IMR-90 (cell line): Measurements from ENCODE around the gene PSMB4. TPM values are rescaled to one million over a fixed set of nuclear protein-coding genes. Genes with fewer than 3 reads are reported as not detected.

Experiments used
- ATAC-seq: fragments of 200-7000 bp; cut with Tn5 transposase; 2 replicates; pipeline ENCODE4 v1.9.1; 2020; ENCODE audit warnings: low read depth, mild to moderate bottlenecking, moderate library complexity
- BruUV-seq: library from RNA; stranded (reverse); fragments of 400-500 nt; replicated peaks from 2 replicates; lab custom pipeline; 2021; lab: Mats Ljungman, UMichigan
- CTCF ChIA-PET: fragments of 300-600 bp; formaldehyde crosslinking; extraction: SDS; loops from one replicate; lab custom pipeline; 2021; ENCODE audit warnings: antibody characterized with exemption; lab: Yijun Ruan, JAX
- POLR2A ChIA-PET: fragments of 300-600 bp; sonication (Branson Sonifier 250); formaldehyde crosslinking; loops from one replicate; lab custom pipeline; 2022; ENCODE audit warnings: antibody characterized with exemption; ENCODE audit not compliant: unreplicated experiment; lab: Charles Lee
- DNase-seq: peaks from one replicate; pipeline ENCODE4 v3.0.0; 2013
- H2AFZ ChIP-seq: replicated peaks from 2 replicates; pipeline ENCODE3; 2013; ENCODE audit warnings: low read length, mild to moderate bottlenecking; ENCODE audit not compliant: poor library complexity
- H2AK5ac ChIP-seq: 2 replicates; pipeline ENCODE4 v1.6.1; 2013; ENCODE audit warnings: low read depth, low read length, inconsistent platforms
- H2AK9ac ChIP-seq: replicated peaks from 2 replicates; pipeline ENCODE3; 2013; ENCODE audit warnings: mild to moderate bottlenecking, low read depth, low read length, moderate library complexity; ENCODE audit not compliant: poor library complexity
- H2BK120ac ChIP-seq: 2 replicates; pipeline ENCODE4 v1.6.1; 2013; ENCODE audit warnings: low read depth, low read length, inconsistent platforms
- H2BK15ac ChIP-seq: 3 replicates; pipeline ENCODE4 v1.6.1; 2013; ENCODE audit warnings: low read depth, low read length, inconsistent platforms
- H2BK20ac ChIP-seq: 2 replicates; pipeline ENCODE4 v1.6.1; 2013; ENCODE audit warnings: low read depth, mild to moderate bottlenecking, inconsistent platforms, low read length, moderate library complexity
- H2BK5ac ChIP-seq: 2 replicates; pipeline ENCODE4 v1.6.1; 2013; ENCODE audit warnings: mild to moderate bottlenecking, low read depth, low read length, inconsistent platforms; ENCODE audit not compliant: poor library complexity, severe bottlenecking
- H3K14ac ChIP-seq: replicated peaks from 2 replicates; pipeline ENCODE4 v1.6.1; 2013; ENCODE audit warnings: low read depth, low read length, inconsistent platforms
- H3K18ac ChIP-seq: 2 replicates; pipeline ENCODE4 v1.6.1; 2013; ENCODE audit warnings: low read depth, low read length, control low read depth
- H3K23ac ChIP-seq: 2 replicates; pipeline ENCODE4 v1.6.1; 2013; ENCODE audit warnings: low read depth, low read length, inconsistent platforms
- H3K27ac ChIP-seq: 2 replicates; pipeline ENCODE4 v1.5.1; 2013; ENCODE audit warnings: mild to moderate bottlenecking, control low read depth, low read length; ENCODE audit not compliant: insufficient read depth
- H3K27me3 ChIP-seq: 2 replicates; pipeline ENCODE4 v1.6.1; 2013; ENCODE audit warnings: low read length; ENCODE audit not compliant: control insufficient read depth, insufficient read depth
- H3K36me3 ChIP-seq: 2 replicates; pipeline ENCODE4 v1.6.1; 2013; ENCODE audit warnings: low read length, mixed read lengths; ENCODE audit not compliant: control insufficient read depth, insufficient read depth
- H3K4ac ChIP-seq: 2 replicates; pipeline ENCODE4 v1.6.1; 2013; ENCODE audit warnings: low read depth, low read length, inconsistent platforms
- H3K4me1 ChIP-seq: 2 replicates; pipeline ENCODE4 v1.6.1; 2013; ENCODE audit warnings: low read length, mixed read lengths; ENCODE audit not compliant: control insufficient read depth, insufficient read depth
- H3K4me2 ChIP-seq: 2 replicates; pipeline ENCODE4 v1.6.1; 2013; ENCODE audit warnings: low read depth, mild to moderate bottlenecking, control low read depth, low read length, moderate library complexity
- H3K4me3 ChIP-seq: 2 replicates; pipeline ENCODE4 v1.5.1; 2013; ENCODE audit warnings: low read depth, mild to moderate bottlenecking, control low read depth, low read length, moderate library complexity; ENCODE audit not compliant: insufficient read depth
- H3K56ac ChIP-seq: 2 replicates; pipeline ENCODE4 v1.6.1; 2013; ENCODE audit warnings: low read length, inconsistent platforms; ENCODE audit not compliant: insufficient read depth; ENCODE audit errors: extremely low read depth
- H3K79me1 ChIP-seq, 2 experiments: 2 replicates each; pipeline ENCODE4 v1.6.1; 2013; ENCODE audit warnings: low read length in 2 of 2, inconsistent platforms in 1 of 2, low read depth in 1 of 2
- H3K9ac ChIP-seq: 2 replicates; pipeline ENCODE4 v1.6.1; 2013; ENCODE audit warnings: low read depth, low read length, control low read depth
- H3K9me1 ChIP-seq: 2 replicates; pipeline ENCODE4 v1.6.1; 2013; ENCODE audit warnings: low read length, inconsistent platforms; ENCODE audit not compliant: insufficient read depth
- H3K9me3 ChIP-seq: 2 replicates; pipeline ENCODE4 v1.6.1; 2013; ENCODE audit warnings: low read length; ENCODE audit not compliant: control insufficient read depth, insufficient read depth
- H4K20me1 ChIP-seq: 2 replicates; pipeline ENCODE4 v1.6.1; 2013; ENCODE audit warnings: low read length, inconsistent platforms; ENCODE audit not compliant: insufficient read depth
- H4K5ac ChIP-seq: 2 replicates; pipeline ENCODE4 v1.6.1; 2013; ENCODE audit warnings: mild to moderate bottlenecking, low read depth, low read length, control low read depth
- H4K8ac ChIP-seq, 2 experiments: 2 replicates each; pipeline ENCODE4 v1.6.1; 2013; ENCODE audit warnings: low read depth in 2 of 2, low read length in 2 of 2, control low read depth in 1 of 2, inconsistent platforms in 1 of 2
- H4K91ac ChIP-seq: 2 replicates; pipeline ENCODE4 v1.6.1; 2013; ENCODE audit warnings: low read depth, low read length, inconsistent platforms; ENCODE audit not compliant: insufficient read depth
- BHLHE40 ChIP-seq: fragments of 150-350 bp; IDR thresholded peaks from 2 replicates; pipeline ENCODE4 v1.6.1; 2016; ENCODE audit warnings: mild to moderate bottlenecking, low read depth, low read length
- CEBPB ChIP-seq: IDR thresholded peaks from 2 replicates; pipeline ENCODE4 v1.6.1; 2012; ENCODE audit warnings: low read depth, low read length, improper control_type of control experiment
- CHD1 ChIP-seq: IDR thresholded peaks from 2 replicates; pipeline ENCODE4 v1.6.1; 2012; ENCODE audit warnings: low read depth, low read length, improper control_type of control experiment
- CTCF ChIP-seq: conservative IDR thresholded peaks from 2 replicates; pipeline ENCODE4 v1.5.1; 2012; ENCODE audit warnings: mild to moderate bottlenecking, low read depth, low read length, improper control_type of control experiment
- ELK1 ChIP-seq: fragments of 150-350 bp; IDR thresholded peaks from 2 replicates; pipeline ENCODE4 v1.6.1; 2016; ENCODE audit warnings: low read depth, mild to moderate bottlenecking, low read length, moderate library complexity, borderline replicate concordance
- FOS ChIP-seq: fragments of 150-350 bp; IDR thresholded peaks from 2 replicates; pipeline ENCODE4 v1.6.1; 2016; ENCODE audit warnings: low read depth, low read length
- MAFK ChIP-seq: IDR thresholded peaks from 2 replicates; pipeline ENCODE4 v1.6.1; 2012; ENCODE audit warnings: low read depth, low read length, improper control_type of control experiment
- MAZ ChIP-seq: IDR thresholded peaks from 2 replicates; pipeline ENCODE4 v1.6.1; 2012; ENCODE audit warnings: low read depth, mild to moderate bottlenecking, low read length, improper control_type of control experiment, moderate library complexity, borderline replicate concordance
- MXI1 ChIP-seq: IDR thresholded peaks from 2 replicates; pipeline ENCODE4 v1.6.1; 2012; ENCODE audit warnings: low read depth, mild to moderate bottlenecking, low read length, moderate library complexity, borderline replicate concordance
- NFE2L2 ChIP-seq: fragments of 150-350 bp; IDR thresholded peaks from 2 replicates; pipeline ENCODE4 v1.6.1; 2016; ENCODE audit warnings: low read depth, mild to moderate bottlenecking, low read length
- RAD21 ChIP-seq: IDR thresholded peaks from 2 replicates; pipeline ENCODE4 v1.6.1; 2012; ENCODE audit warnings: low read length, improper control_type of control experiment
- RCOR1 ChIP-seq: IDR thresholded peaks from 2 replicates; pipeline ENCODE4 v1.6.1; 2012; ENCODE audit warnings: mild to moderate bottlenecking, low read length, improper control_type of control experiment; ENCODE audit not compliant: insufficient replicate concordance
- SMC3 ChIP-seq: fragments of 150-350 bp; IDR thresholded peaks from 2 replicates; pipeline ENCODE4 v1.6.1; 2016; ENCODE audit warnings: low read depth, mild to moderate bottlenecking, antibody characterized with exemption, low read length, moderate library complexity
- USF2 ChIP-seq: fragments of 150-350 bp; IDR thresholded peaks from 2 replicates; pipeline ENCODE4 v1.6.1; 2017; ENCODE audit warnings: mild to moderate bottlenecking, antibody characterized with exemption, low read length, low read depth
- WGBS, 2 experiments: methylation state at CpG; one replicate each; pipeline versions ENCODE4 v1.1.5 to v1.1.7; 2013; ENCODE audit warnings: missing lambda C conversion rate in 2 of 2; ENCODE audit not compliant: insufficient read length in 1 of 2; ENCODE audit errors: extremely low coverage in 2 of 2; 5-methylcytosine and 5-hydroxymethylcytosine counted together
- dilution Hi-C: fragments of 300-500 bp; cut with HindIII; formaldehyde crosslinking; loops from one replicate; pipeline ENCODE4 v1.14.3; 2018; ENCODE audit warnings: low sequenced_read_pairs; ENCODE audit not compliant: unreplicated experiment
- in situ Hi-C: fragments of 300-500 bp; cut with MboI; formaldehyde crosslinking; loops from 3 replicates; pipeline ENCODE4 v1.14.3; 2019; ENCODE audit warnings: low sequenced_read_pairs, inconsistent platforms, mixed read lengths
- intact Hi-C: fragments of 100-400 bp; cut with micrococcal nuclease; formaldehyde crosslinking; loops from 2 replicates; pipeline ENCODE4 v1.10.0; 2022
- polyA plus RNA-seq, 3 experiments: library from polyadenylated mRNA; depleted of rRNA; stranded (reverse); fragments of >200 nt; gene quantifications; 2 replicates each; pipeline ENCODE4 v1.2.3, GENCODE V29; 2012; ENCODE audit warnings: low replicate concordance in 1 of 3
- total RNA-seq: library from RNA; depleted of rRNA; stranded (reverse); fragments of >200 nt; gene quantifications from 2 replicates; pipeline ENCODE4 v1.2.3, GENCODE V29; 2012

PSMB4 gene
- total and polyA plus RNA-seq, 2 of the 4 experiments (the other 2 are of a cell fraction): 457 to 565 TPM

- in situ Hi-C loops: loop anchor here (10.0 kb wide), 2 partner anchors 101 to 211 kb away; partner anchors contain the start of genes PIP5K1A and VPS72
- H2AK5ac ChIP-seq: no peak overlapping the region
- no peak overlapping the region for H4K5ac ChIP-seq
- BruUV-seq: no TSS peak
- WGBS, 2 experiments: no CpG with 5 or more reads among the region's 8 CpGs
- no peak overlapping the region for H4K91ac ChIP-seq
- H3K27ac ChIP-seq: no peak overlapping the region
- H2AFZ ChIP-seq: no peak overlapping the region
- peaks cover 12% of the 10 kb centered on the region; the same call in 1 of the 2 replicates for H4K20me1 ChIP-seq
- H3K4me2 ChIP-seq: no peak overlapping the region
- ChIA-PET POLR2A (no interaction called here), CTCF (no interaction called here)
- intact Hi-C loops: no loop called here
- H2BK5ac ChIP-seq: no peak overlapping the region
- no peaks in the 10 kb centered on the region for H3K4me1 ChIP-seq
- no peak overlapping the region for H4K8ac ChIP-seq
- H3K9ac ChIP-seq: no peak overlapping the region
- peaks cover 14% of the 10 kb centered on the region; the same call in 1 of the 2 replicates for H3K9me1 ChIP-seq
- no peak for DNase-seq
- H3K4me3 ChIP-seq: no peak overlapping the region
- no peak overlapping the region for H3K18ac ChIP-seq
- H2BK120ac ChIP-seq: no peak overlapping the region
- H2BK20ac ChIP-seq: no peak overlapping the region
- H3K56ac ChIP-seq: no peak overlapping the region
- TF ChIP-seq FOS: no peak
- no peak for TF ChIP-seq BHLHE40
- no peak for TF ChIP-seq ELK1
- no peak for TF ChIP-seq SMC3
- TF ChIP-seq RCOR1: no peak
- no peak for TF ChIP-seq MAFK
- TF ChIP-seq CTCF: no peak
- TF ChIP-seq NFE2L2: no peak
- TF ChIP-seq MXI1: no peak
- TF ChIP-seq CHD1: no peak
- TF ChIP-seq MAZ: no peak
- no peak for TF ChIP-seq RAD21
- no peak for TF ChIP-seq USF2
- no peak for TF ChIP-seq CEBPB
- peaks cover 0 to 44% of the 10 kb centered on the region in 2 experiments; a peak in 2 of 4 replicates for H3K79me1 ChIP-seq
- ATAC-seq: no peak
- H3K9me3 ChIP-seq: no peaks in the 10 kb centered on the region
- H3K36me3 ChIP-seq: peaks cover 64% of the 10 kb centered on the region
- no peak overlapping the region for H2BK15ac ChIP-seq
- H3K23ac ChIP-seq: no peak overlapping the region
- dilution Hi-C loops: no loop called here
- no peak overlapping the region for H2AK9ac ChIP-seq
- H3K27me3 ChIP-seq: no peaks in the 10 kb centered on the region
- no peak overlapping the region for H3K14ac ChIP-seq
- H3K4ac ChIP-seq: no peak overlapping the region
These were observed 6.8 kb downstream of the PSMB4 start for GRCh38 chr1:151406176-151406575.
